NB4 (cell line): ENCODE results near the gene PANK4.

Experiments
- CTCF ChIP-seq: IDR thresholded peaks from one replicate; pipeline ENCODE4 v1.5.1; 2012; ENCODE audit warnings: low read depth, low read length
- MAX ChIP-seq: IDR thresholded peaks from 2 replicates; pipeline ENCODE4 v1.6.1; 2011; ENCODE audit warnings: low read depth, low read length
- MYC ChIP-seq: IDR thresholded peaks from 2 replicates; pipeline ENCODE4 v1.6.1; 2011; ENCODE audit warnings: low read depth, low read length
- POLR2A ChIP-seq: IDR thresholded peaks from 2 replicates; pipeline ENCODE4 v1.6.1; 2011; ENCODE audit warnings: mild to moderate bottlenecking; ENCODE audit not compliant: insufficient read length; ENCODE audit errors: extremely low read depth

- TF ChIP-seq CTCF (no peak), POLR2A (no peak), MYC (no peak), MAX (no peak)
These were observed 55.3 kb downstream of the PANK4 start for GRCh38 chr1:2471159-2471471.
